HepG2 (cell line): ENCODE data around the gene MYLK. TPM values are rescaled to one million over a fixed set of nuclear protein-coding genes. Genes with fewer than 3 reads are reported as not detected.

Experiments used
- ATAC-seq: fragments of 200-7000 bp; cut with Tn5 transposase; 3 replicates; pipeline ENCODE4 v1.9.1; 2020; ENCODE audit warnings: mild to moderate bottlenecking, moderate library complexity
- BruUV-seq: library from RNA; stranded (reverse); fragments of 400-500 nt; replicated peaks from 2 replicates; lab custom pipeline; 2021; lab: Mats Ljungman, UMichigan
- CTCF ChIA-PET: fragments of 300-600 bp; formaldehyde crosslinking; extraction: SDS; loops from one replicate; lab custom pipeline; 2021; ENCODE audit warnings: low total read pairs, inconsistent platforms, low intra/inter-chr PET ratio; lab: Yijun Ruan, JAX
- POLR2A ChIA-PET: fragments of 350-600 bp; sonication (Branson Sonifier 250); formaldehyde crosslinking; loops from one replicate; lab custom pipeline; 2020; ENCODE audit warnings: antibody characterized with exemption, inconsistent platforms; lab: Yijun Ruan, JAX
- DNase-seq: peaks from one replicate; pipeline ENCODE4 v3.0.0-alpha.2; 2015; ENCODE audit warnings: low spot score
- FAIRE-seq: peaks from 3 replicates; lab custom pipeline; 2011; peaks lifted over from hg19 to GRCh38; lab: Jason Lieb, UNC
- H2AFZ ChIP-seq: one replicate; pipeline ENCODE4 v1.6.1; 2011; ENCODE audit warnings: low read length, inconsistent platforms
- H3K27ac ChIP-seq: fragments of 300-600 bp; 3 replicates; pipeline ENCODE4 v1.8.0; 2011; ENCODE audit warnings: mixed run types, mild to moderate bottlenecking, mixed read lengths, low read length, inconsistent platforms; ENCODE audit not compliant: insufficient read depth; ENCODE audit errors: extremely low read length
- H3K27me3 ChIP-seq, 2 experiments: fragments of 200-600 bp in 1 of 2; 2 replicates in 1 of 2; 3 replicates in 1 of 2; pipeline versions ENCODE4 v1.6.0 to v1.8.0; 2011; ENCODE audit warnings: low read length in 2 of 2, mild to moderate bottlenecking in 2 of 2, moderate library complexity in 2 of 2, inconsistent platforms in 1 of 2; ENCODE audit not compliant: insufficient read depth in 2 of 2, control insufficient read depth in 1 of 2
- H3K36me3 ChIP-seq, 2 experiments: fragments of 200-600 bp in 1 of 2; replicated peaks in 1 of 2; 2 replicates in 1 of 2; 3 replicates in 1 of 2; pipeline versions ENCODE4 v1.5.1 to v1.8.0; 2011; ENCODE audit warnings: low read length in 2 of 2, inconsistent platforms in 1 of 2; ENCODE audit not compliant: insufficient read depth in 2 of 2, control insufficient read depth in 1 of 2
- H3K4me1 ChIP-seq: 2 replicates; pipeline ENCODE4 v1.5.1; 2012; ENCODE audit warnings: low read length, inconsistent platforms; ENCODE audit not compliant: insufficient read depth
- H3K4me2 ChIP-seq: 2 replicates; pipeline ENCODE4 v1.6.0; 2011; ENCODE audit warnings: low read depth, low read length, inconsistent platforms
- H3K4me3 ChIP-seq, 3 experiments: fragments of 200-600 bp in 1 of 3; sonication (generic), shearing (Covaris generic) in 1 of 3; replicated peaks in 1 of 3; 2 replicates each; pipeline ENCODE4 v1.5.1; 2011 to 2016; ENCODE audit warnings: low read length in 3 of 3, inconsistent platforms in 2 of 3, low read depth in 2 of 3, mild to moderate bottlenecking in 2 of 3, control low read depth in 1 of 3, mixed read lengths in 1 of 3; ENCODE audit not compliant: insufficient read depth in 1 of 3
- H3K79me2 ChIP-seq: one replicate; pipeline ENCODE4 v1.6.1; 2011; ENCODE audit warnings: low read length, inconsistent platforms; ENCODE audit not compliant: insufficient read depth
- H3K9ac ChIP-seq: 2 replicates; pipeline ENCODE4 v1.6.0; 2011; ENCODE audit warnings: mild to moderate bottlenecking, low read depth, low read length, inconsistent platforms; ENCODE audit not compliant: insufficient read depth
- H3K9me3 ChIP-seq: 2 replicates; pipeline ENCODE4 v1.5.1; 2012; ENCODE audit warnings: mild to moderate bottlenecking, low read length
- H4K20me1 ChIP-seq: 2 replicates; pipeline ENCODE4 v1.6.0; 2011; ENCODE audit warnings: inconsistent platforms, mild to moderate bottlenecking, low read length, moderate library complexity; ENCODE audit not compliant: insufficient read depth
- ASH2L ChIP-seq: fragments of 300-600, 200-600 bp; sonication (generic); IDR thresholded peaks from 2 replicates; pipeline ENCODE4 v1.7.0; 2017; ENCODE audit warnings: low read depth, mild to moderate bottlenecking, moderate library complexity, mixed read lengths, low read length; ENCODE audit not compliant: insufficient read length
- CENPT ChIP-seq: sonication (generic); formaldehyde crosslinking; IDR thresholded peaks from 2 replicates; pipeline ENCODE4 v1.8.0; 2022; ENCODE audit warnings: low read depth, mild to moderate bottlenecking, moderate library complexity, missing genetic modification reagents
- EHMT2 ChIP-seq: fragments of 200-600 bp; sonication (generic); IDR thresholded peaks from 2 replicates; pipeline ENCODE4 v1.7.0; 2017; ENCODE audit warnings: antibody characterized with exemption, low read depth, low read length, borderline replicate concordance
- GLI4 ChIP-seq: sonication (generic); formaldehyde crosslinking; IDR thresholded peaks from 2 replicates; pipeline ENCODE4 v1.5.1; 2020; ENCODE audit warnings: missing genetic modification reagents, mild to moderate bottlenecking, moderate library complexity, borderline replicate concordance
- HNF4A ChIP-seq: sonication (generic); formaldehyde crosslinking; IDR thresholded peaks from 2 replicates; pipeline ENCODE4 v1.4.0; 2020; ENCODE audit warnings: missing genetic modification reagents
- ISL2 ChIP-seq: sonication (generic); formaldehyde crosslinking; IDR thresholded peaks from 2 replicates; pipeline ENCODE4 v1.5.0; 2020; ENCODE audit warnings: missing genetic modification reagents
- MAFK ChIP-seq, 2 experiments: IDR thresholded peaks in 1 of 2; conservative IDR thresholded peaks in 1 of 2; 2 replicates each; pipeline ENCODE4 v1.6.1; 2011; ENCODE audit warnings: improper control_type of control experiment in 2 of 2, low read length in 2 of 2
- NFATC3 ChIP-seq: sonication (generic); formaldehyde crosslinking; IDR thresholded peaks from 2 replicates; pipeline ENCODE4 v1.5.1; 2020; ENCODE audit warnings: mild to moderate bottlenecking, missing genetic modification reagents
- NKX3-1 ChIP-seq: sonication (generic); formaldehyde crosslinking; IDR thresholded peaks from 2 replicates; pipeline ENCODE4 v1.5.0; 2020; ENCODE audit warnings: missing genetic modification reagents
- RBM39 ChIP-seq: fragments of 200-400 bp; formaldehyde crosslinking; IDR thresholded peaks from one replicate; pipeline ENCODE4 v1.6.1; 2018; ENCODE audit warnings: antibody characterized with exemption, mild to moderate bottlenecking, low read depth, low read length; ENCODE audit not compliant: poor library complexity, severe bottlenecking
- RCOR2 ChIP-seq: IDR thresholded peaks from 2 replicates; pipeline ENCODE4 v1.6.1; 2016; ENCODE audit warnings: missing biosample characterization, missing genetic modification reagents
- ZFX ChIP-seq: sonication (generic); formaldehyde crosslinking; IDR thresholded peaks from 2 replicates; pipeline ENCODE4 v1.4.0; 2020; ENCODE audit warnings: mild to moderate bottlenecking, low read depth, missing genetic modification reagents, moderate library complexity
- ZNF569 ChIP-seq: sonication (generic); formaldehyde crosslinking; IDR thresholded peaks from 2 replicates; pipeline ENCODE4 v1.5.0; 2020; ENCODE audit warnings: mild to moderate bottlenecking, missing genetic modification reagents, moderate library complexity, borderline replicate concordance
- ZSCAN12 ChIP-seq: sonication (generic); formaldehyde crosslinking; IDR thresholded peaks from 2 replicates; pipeline ENCODE4 v1.9.0; 2021; ENCODE audit warnings: mild to moderate bottlenecking, missing genetic modification reagents
- WGBS: methylation state at CpG from one replicate; pipeline ENCODE4 v1.1.6; 2017; ENCODE audit warnings: low lambda C conversion rate; 5-methylcytosine and 5-hydroxymethylcytosine counted together
- in situ Hi-C: cut with HindIII; loops from 2 replicates; pipeline ENCODE4 v1.10.0; 2017; ENCODE audit warnings: low pct_unique_long_range_greater_than_20kb; ENCODE audit not compliant: extremely low pct_ligation_motif_present
- intact Hi-C: fragments of 100-400 bp; cut with micrococcal nuclease; formaldehyde crosslinking; loops from one replicate; pipeline ENCODE4 v1.10.0; 2022; ENCODE audit not compliant: unreplicated experiment
- polyA plus RNA-seq, 8 experiments: library from polyadenylated mRNA; depleted of rRNA in 3 of 8; stranded (reverse) in 7 of 8; unstranded in 1 of 8; fragments of >200 nt; fragmentation: Illumina TruSeq in 4 of 8; extraction: Trizol in 4 of 8; gene quantifications; 2 replicates each; pipeline versions ENCODE4 v1.2.1 to v1.2.3, GENCODE V29; 2011 to 2016; ENCODE audit warnings: low read depth in 4 of 8, missing spikeins in 1 of 8, mixed read lengths in 1 of 8; ENCODE audit not compliant: insufficient read depth in 1 of 8
- total RNA-seq, 5 experiments: library from RNA; depleted of rRNA; stranded (reverse); fragments of >200 nt; fragmentation: Illumina TruSeq; extraction: Trizol; gene quantifications; 2 replicates each; pipeline ENCODE4 v1.2.3, GENCODE V29; 2016; ENCODE audit warnings: low read depth in 1 of 5
- TF ChIP-seq, protein P1 (sequence below): sonication (generic); formaldehyde crosslinking; IDR thresholded peaks from 2 replicates; pipeline ENCODE4 v1.5.1; 2020; ENCODE audit warnings: missing genetic modification reagents, mild to moderate bottlenecking, borderline replicate concordance
- TF ChIP-seq, protein P2 (sequence below): sonication (generic); formaldehyde crosslinking; IDR thresholded peaks from 2 replicates; pipeline ENCODE4 v1.4.0; 2020; ENCODE audit warnings: missing genetic modification reagents
- TF ChIP-seq, protein P3 (sequence below): sonication (generic); formaldehyde crosslinking; IDR thresholded peaks from 2 replicates; pipeline ENCODE4 v1.8.0; 2022; ENCODE audit warnings: missing genetic modification reagents, mild to moderate bottlenecking, moderate library complexity, borderline replicate concordance

MYLK gene
- total and polyA plus RNA-seq, 2 of the 13 experiments (the other 11 are each of a cell fraction or from before 2014, with no cell fraction given) = 10.6 to 34.9 TPM

DNA sequence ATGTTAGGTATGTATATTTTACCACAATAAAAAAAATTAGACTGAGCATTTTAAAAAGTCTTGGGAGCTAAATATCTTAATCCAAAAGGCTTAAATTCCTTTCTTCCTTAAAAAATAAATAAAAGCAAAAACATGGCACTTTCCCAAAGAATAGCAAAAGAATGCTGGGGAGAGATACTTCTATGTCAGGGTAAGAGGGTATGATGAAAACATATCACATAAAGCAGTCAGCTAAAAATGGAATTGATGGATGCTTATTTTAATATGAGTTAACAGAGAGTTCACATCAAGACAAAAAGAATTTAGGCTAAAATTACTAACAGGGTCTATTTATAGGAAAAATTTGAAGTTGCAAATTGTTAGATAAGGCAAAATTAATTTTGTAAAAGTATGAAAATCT is 141.0 kb downstream of the MYLK start (continued):
- no peak for TF ChIP-seq GLI4 (CRISPR knock-in tag)
- TF ChIP-seq NFATC3 (CRISPR knock-in tag) = no peak
- no peak for TF ChIP-seq ISL2
- TF ChIP-seq MAFK (conservative IDR thresholded peaks at IDR 0.05 in 1 of 2, IDR thresholded peaks at IDR 0.05 in 1 of 2; ENCODE audit: low read length in 2 of 2) = no peak
- no peak for TF ChIP-seq ZNF569 (CRISPR knock-in tag)
- no peak for TF ChIP-seq ZFX (CRISPR knock-in tag)
- TF ChIP-seq ZSCAN12 (CRISPR knock-in tag) = no peak
- TF ChIP-seq, protein P1, sequence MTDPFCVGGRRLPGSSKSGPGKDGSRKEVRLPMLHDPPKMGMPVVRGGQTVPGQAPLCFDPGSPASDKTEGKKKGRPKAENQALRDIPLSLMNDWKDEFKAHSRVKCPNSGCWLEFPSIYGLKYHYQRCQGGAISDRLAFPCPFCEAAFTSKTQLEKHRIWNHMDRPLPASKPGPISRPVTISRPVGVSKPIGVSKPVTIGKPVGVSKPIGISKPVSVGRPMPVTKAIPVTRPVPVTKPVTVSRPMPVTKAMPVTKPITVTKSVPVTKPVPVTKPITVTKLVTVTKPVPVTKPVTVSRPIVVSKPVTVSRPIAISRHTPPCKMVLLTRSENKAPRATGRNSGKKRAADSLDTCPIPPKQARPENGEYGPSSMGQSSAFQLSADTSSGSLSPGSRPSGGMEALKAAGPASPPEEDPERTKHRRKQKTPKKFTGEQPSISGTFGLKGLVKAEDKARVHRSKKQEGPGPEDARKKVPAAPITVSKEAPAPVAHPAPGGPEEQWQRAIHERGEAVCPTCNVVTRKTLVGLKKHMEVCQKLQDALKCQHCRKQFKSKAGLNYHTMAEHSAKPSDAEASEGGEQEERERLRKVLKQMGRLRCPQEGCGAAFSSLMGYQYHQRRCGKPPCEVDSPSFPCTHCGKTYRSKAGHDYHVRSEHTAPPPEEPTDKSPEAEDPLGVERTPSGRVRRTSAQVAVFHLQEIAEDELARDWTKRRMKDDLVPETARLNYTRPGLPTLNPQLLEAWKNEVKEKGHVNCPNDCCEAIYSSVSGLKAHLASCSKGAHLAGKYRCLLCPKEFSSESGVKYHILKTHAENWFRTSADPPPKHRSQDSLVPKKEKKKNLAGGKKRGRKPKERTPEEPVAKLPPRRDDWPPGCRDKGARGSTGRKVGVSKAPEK = no peak

DNA sequence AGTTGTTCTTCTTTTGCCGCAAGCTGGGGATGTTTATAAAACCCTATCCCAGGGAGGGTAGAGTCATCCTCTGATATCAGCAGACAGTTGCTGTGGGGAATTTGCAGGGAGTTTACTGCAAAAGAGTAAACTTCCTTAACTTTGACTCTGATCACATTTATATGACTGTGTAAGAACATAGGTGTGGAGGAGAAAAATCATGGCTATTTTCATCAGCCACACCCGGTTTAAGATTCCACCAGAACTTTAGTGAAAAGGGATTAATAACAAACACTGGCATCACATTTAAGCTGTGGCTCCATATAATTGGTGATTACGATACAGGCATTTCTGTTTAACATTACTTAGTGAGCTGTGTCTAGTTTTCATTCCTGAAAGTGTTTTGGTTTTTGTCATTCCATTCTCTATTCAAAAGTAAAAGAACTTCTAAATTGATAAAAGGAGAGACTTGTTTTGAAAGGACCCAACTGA is 143.1 kb downstream of the MYLK start:
- H3K27ac ChIP-seq = no peak overlapping the region
- H3K79me2 ChIP-seq = no peaks in the 10 kb centered on the region
- 96% methylated on average over 3 of the region's 3 CpGs for WGBS
- H2AFZ ChIP-seq = no peak overlapping the region
- BruUV-seq = no TSS peak
- ChIA-PET POLR2A (no interaction called here), CTCF (no interaction called here)
- intact Hi-C loops = no loop called here
- H3K36me3 ChIP-seq = peaks cover 8 to 44% of the 10 kb centered on the region in 2 experiments; a peak in 4 of 5 replicates
- no peak for ATAC-seq
- no peak for DNase-seq
- no peaks in the 10 kb centered on the region for H3K27me3 ChIP-seq
- no peak overlapping the region for H3K4me2 ChIP-seq
- FAIRE-seq = no peak
- no peaks in the 10 kb centered on the region for H3K9me3 ChIP-seq
- in situ Hi-C loops = no loop called here
- no peaks in the 10 kb centered on the region for H4K20me1 ChIP-seq
- no peak overlapping the region for H3K4me3 ChIP-seq
- H3K9ac ChIP-seq = no peak overlapping the region
- peaks cover 7% of the 10 kb centered on the region; the same call in 1 of the 2 replicates for H3K4me1 ChIP-seq
- TF ChIP-seq, protein P2, sequence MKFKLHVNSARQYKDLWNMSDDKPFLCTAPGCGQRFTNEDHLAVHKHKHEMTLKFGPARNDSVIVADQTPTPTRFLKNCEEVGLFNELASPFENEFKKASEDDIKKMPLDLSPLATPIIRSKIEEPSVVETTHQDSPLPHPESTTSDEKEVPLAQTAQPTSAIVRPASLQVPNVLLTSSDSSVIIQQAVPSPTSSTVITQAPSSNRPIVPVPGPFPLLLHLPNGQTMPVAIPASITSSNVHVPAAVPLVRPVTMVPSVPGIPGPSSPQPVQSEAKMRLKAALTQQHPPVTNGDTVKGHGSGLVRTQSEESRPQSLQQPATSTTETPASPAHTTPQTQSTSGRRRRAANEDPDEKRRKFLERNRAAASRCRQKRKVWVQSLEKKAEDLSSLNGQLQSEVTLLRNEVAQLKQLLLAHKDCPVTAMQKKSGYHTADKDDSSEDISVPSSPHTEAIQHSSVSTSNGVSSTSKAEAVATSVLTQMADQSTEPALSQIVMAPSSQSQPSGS (CRISPR knock-in tag) = no peak
- TF ChIP-seq RBM39 (no peak), HNF4A (CRISPR knock-in tag) (no peak), RCOR2 (no peak), NKX3-1 (CRISPR knock-in tag) (no peak), ASH2L (no peak), CENPT (CRISPR knock-in tag) (no peak), EHMT2 (no peak)
- TF ChIP-seq, protein P3, sequence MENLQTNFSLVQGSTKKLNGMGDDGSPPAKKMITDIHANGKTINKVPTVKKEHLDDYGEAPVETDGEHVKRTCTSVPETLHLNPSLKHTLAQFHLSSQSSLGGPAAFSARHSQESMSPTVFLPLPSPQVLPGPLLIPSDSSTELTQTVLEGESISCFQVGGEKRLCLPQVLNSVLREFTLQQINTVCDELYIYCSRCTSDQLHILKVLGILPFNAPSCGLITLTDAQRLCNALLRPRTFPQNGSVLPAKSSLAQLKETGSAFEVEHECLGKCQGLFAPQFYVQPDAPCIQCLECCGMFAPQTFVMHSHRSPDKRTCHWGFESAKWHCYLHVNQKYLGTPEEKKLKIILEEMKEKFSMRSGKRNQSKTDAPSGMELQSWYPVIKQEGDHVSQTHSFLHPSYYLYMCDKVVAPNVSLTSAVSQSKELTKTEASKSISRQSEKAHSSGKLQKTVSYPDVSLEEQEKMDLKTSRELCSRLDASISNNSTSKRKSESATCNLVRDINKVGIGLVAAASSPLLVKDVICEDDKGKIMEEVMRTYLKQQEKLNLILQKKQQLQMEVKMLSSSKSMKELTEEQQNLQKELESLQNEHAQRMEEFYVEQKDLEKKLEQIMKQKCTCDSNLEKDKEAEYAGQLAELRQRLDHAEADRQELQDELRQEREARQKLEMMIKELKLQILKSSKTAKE (CRISPR knock-in tag) = no peak
